Measurements from ENCODE around the gene SUB1.
"Not testable (repeated sequence)": the region's sequence is repeated elsewhere in the genome, so short reads cannot be mapped to it uniquely, and the experiment has no call there.

SUB1 gene

GRCh38 chr5:32565145-32565544 lies 20.2 kb upstream of the SUB1 start:
- DNase-seq (ENCODE audit: low read depth): no peak

- DNase-seq (ENCODE audit: low read depth): no peak
Observed at GRCh38 chr5:32566319-32567111, 18.8 kb upstream of the SUB1 start.

GRCh38 chr5:32571128-32571527 lies 14.2 kb upstream of the SUB1 start:
- no peak for DNase-seq (ENCODE audit: low read depth)

- no peak for DNase-seq (ENCODE audit: low read depth)
Observed at GRCh38 chr5:32572778-32573480, 12.4 kb upstream of the SUB1 start.

- DNase-seq (ENCODE audit: low read depth): not testable (repeated sequence)
Observed at GRCh38 chr5:32573481-32573854, 11.9 kb upstream of the SUB1 start.

GRCh38 chr5:32574540-32575175 lies 10.7 kb upstream of the SUB1 start:
- DNase-seq (ENCODE audit: low read depth): no peak

- DNase-seq (ENCODE audit: low read depth): no peak
Observed at GRCh38 chr5:32578363-32578762, 7.0 kb upstream of the SUB1 start.

GRCh38 chr5:32578764-32579163 lies 6.6 kb upstream of the SUB1 start:
- no peak for DNase-seq (ENCODE audit: low read depth)

- DNase-seq (ENCODE audit: low read depth): no peak
Observed at GRCh38 chr5:32581010-32581785, 4.2 kb upstream of the SUB1 start.

- DNase-seq (ENCODE audit: low read depth): no peak
Observed at GRCh38 chr5:32583582-32584232, 1.6 kb upstream of the SUB1 start.

GRCh38 chr5:32584646-32585045 lies 711 bp upstream of the SUB1 start:
- DNase-seq (ENCODE audit: low read depth): no peak

- no peak for DNase-seq (ENCODE audit: low read depth)
Observed at GRCh38 chr5:32585122-32585445, 273 bp upstream of the SUB1 start.

GRCh38 chr5:32586276-32586599 lies 881 bp downstream of the SUB1 start:
- no peak for DNase-seq (ENCODE audit: low read depth)

GRCh38 chr5:32587067-32587551 lies 1.8 kb downstream of the SUB1 start:
- no peak for DNase-seq (ENCODE audit: low read depth)

GRCh38 chr5:32589416-32589815 lies 4.1 kb downstream of the SUB1 start:
- no peak for DNase-seq (ENCODE audit: low read depth)

- DNase-seq (ENCODE audit: low read depth): no peak
Observed at GRCh38 chr5:32589942-32590869, 4.8 kb downstream of the SUB1 start.

- no peak for DNase-seq (ENCODE audit: low read depth)
Observed at GRCh38 chr5:32595118-32595517, 9.8 kb downstream of the SUB1 start.

GRCh38 chr5:32597041-32597629 lies 11.8 kb downstream of the SUB1 start:
- no peak for DNase-seq (ENCODE audit: low read depth)

- DNase-seq (ENCODE audit: low read depth): no peak
Observed at GRCh38 chr5:32598260-32598937, 13.0 kb downstream of the SUB1 start.

- no peak for DNase-seq (ENCODE audit: low read depth)
Observed at GRCh38 chr5:32598997-32599549, 13.7 kb downstream of the SUB1 start.

Measured in activated T-cell treated with anti-CD3 and anti-CD28 coated beads for 1 hour (primary cell).